Activated CD4-positive, CD25-positive, alpha-beta regulatory T cell treated with anti-CD3 and anti-CD28 coated beads, Interleukin-2, amount 50 U/mL, for 16 hours (primary cell): ENCODE results near the gene IFNG-AS1.

ENCODE experiments used
- DNase-seq: peaks from one replicate; pipeline ENCODE4 v3.0.0-alpha.2; 2020; ENCODE audit warnings: low read depth, low spot score

IFNG-AS1 gene

GRCh38 chr12:67989184-67989920 lies at the start of gene IFNG-AS1:
Gene IFNG-AS1, plus strand, starts transcription at chr12:67989447.
- no peak for DNase-seq

- no peak for DNase-seq
Measured at GRCh38 chr12:67939611-67940010, 49.6 kb upstream of the IFNG-AS1 start.

GRCh38 chr12:67940780-67941243 lies 48.4 kb upstream of the IFNG-AS1 start:
- no peak for DNase-seq

GRCh38 chr12:67942724-67943123 lies 46.5 kb upstream of the IFNG-AS1 start:
- no peak for DNase-seq

GRCh38 chr12:67943141-67943892 lies 45.9 kb upstream of the IFNG-AS1 start:
- DNase-seq: peak; percentile 44

- DNase-seq: no peak
Measured at GRCh38 chr12:67944093-67944492, 45.2 kb upstream of the IFNG-AS1 start.

GRCh38 chr12:67952787-67953186 lies 36.5 kb upstream of the IFNG-AS1 start:
- no peak for DNase-seq

- DNase-seq: no peak
Measured at GRCh38 chr12:67957383-67957782, 31.9 kb upstream of the IFNG-AS1 start.

- no peak for DNase-seq
Measured at GRCh38 chr12:67958187-67958586, 31.1 kb upstream of the IFNG-AS1 start.

- DNase-seq: no peak
Measured at GRCh38 chr12:67964456-67964855, 24.8 kb upstream of the IFNG-AS1 start.

GRCh38 chr12:67966560-67966959 lies 22.7 kb upstream of the IFNG-AS1 start:
- DNase-seq: no peak

- no peak for DNase-seq
Measured at GRCh38 chr12:67968321-67968720, 20.9 kb upstream of the IFNG-AS1 start.

GRCh38 chr12:67968725-67969124 lies 20.5 kb upstream of the IFNG-AS1 start:
- DNase-seq: no peak

- DNase-seq: no peak
Measured at GRCh38 chr12:67969134-67969802, 20.0 kb upstream of the IFNG-AS1 start.

- DNase-seq: no peak
Measured at GRCh38 chr12:67977668-67978067, 11.6 kb upstream of the IFNG-AS1 start.

- DNase-seq: no peak
Measured at GRCh38 chr12:67980391-67980790, 8.9 kb upstream of the IFNG-AS1 start.

- DNase-seq: no peak
Measured at GRCh38 chr12:67981287-67982162, 7.7 kb upstream of the IFNG-AS1 start.

- DNase-seq: no peak
Measured at GRCh38 chr12:67982164-67982563, 7.1 kb upstream of the IFNG-AS1 start.

GRCh38 chr12:67986632-67987031 lies 2.6 kb upstream of the IFNG-AS1 start:
- no peak for DNase-seq

- DNase-seq: no peak
Measured at GRCh38 chr12:67988601-67989021, 636 bp upstream of the IFNG-AS1 start.

- no peak for DNase-seq
Measured at GRCh38 chr12:67991158-67991557, 1.9 kb downstream of the IFNG-AS1 start.
